Nephron progenitor cell (in vitro differentiated cells): Measurements from ENCODE around the gene SPPL3.
A peak's percentile ranks its signal among the peaks of the same experiment; 100 is the strongest.

Source experiments
- DNase-seq: peaks from one replicate; pipeline ENCODE4 v3.0.0; 2021
- H3K27ac Mint-ChIP-seq: 2 replicates; pipeline ENCODE4 v1.8.0; 2021; ENCODE audit warnings: mild to moderate bottlenecking, moderate library complexity, mixed read lengths
- H3K27me3 Mint-ChIP-seq: 2 replicates; pipeline ENCODE4 v1.8.0; 2021; ENCODE audit warnings: mild to moderate bottlenecking, low read depth, mixed read lengths; ENCODE audit not compliant: poor library complexity
- H3K36me3 Mint-ChIP-seq: 2 replicates; pipeline ENCODE4 v1.8.0; 2021; ENCODE audit warnings: low read depth, mixed read lengths
- H3K4me1 Mint-ChIP-seq: 2 replicates; pipeline ENCODE4 v1.8.0; 2021; ENCODE audit warnings: mixed read lengths
- H3K4me3 Mint-ChIP-seq: 2 replicates; pipeline ENCODE4 v1.8.0; 2021; ENCODE audit warnings: mild to moderate bottlenecking, moderate library complexity, mixed read lengths
- H3K9me3 Mint-ChIP-seq: 2 replicates; pipeline ENCODE4 v1.8.0; 2021; ENCODE audit warnings: mild to moderate bottlenecking, moderate library complexity, mixed read lengths
- CTCF ChIP-seq: fragments of 200-600 bp; sonication (generic); IDR thresholded peaks from 2 replicates; pipeline ENCODE4 v1.5.0; 2021; ENCODE audit warnings: antibody characterized with exemption

The SPPL3 gene

DNA sequence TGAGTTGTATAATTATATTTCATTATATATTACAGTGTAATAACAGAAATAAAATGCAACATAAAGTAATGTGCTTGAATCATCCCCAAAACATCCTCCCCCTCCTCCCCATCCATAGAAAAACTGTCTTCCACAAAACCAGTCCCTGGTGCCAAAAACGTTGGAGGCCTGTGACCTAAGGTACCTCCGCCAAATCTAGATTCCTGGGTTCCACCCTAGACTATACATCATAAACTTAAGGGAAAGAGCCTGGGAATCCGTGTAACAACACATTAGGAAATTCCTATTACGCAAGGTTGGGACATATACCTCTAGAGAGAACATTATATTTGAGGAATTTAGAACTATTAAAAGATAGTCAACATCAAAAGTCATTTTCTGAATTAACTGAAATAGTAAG lies 38.0 kb downstream of the SPPL3 start:
- TF ChIP-seq CTCF: no peak
- H3K27me3 Mint-ChIP-seq: no peaks in the 10 kb centered on the region
- no peak overlapping the region for H3K27ac Mint-ChIP-seq
- no peak overlapping the region for H3K4me3 Mint-ChIP-seq
- no peak for DNase-seq
- no peaks in the 10 kb centered on the region for H3K4me1 Mint-ChIP-seq
- H3K36me3 Mint-ChIP-seq: peaks cover 43% of the 10 kb centered on the region
- peaks cover under 1% of the 10 kb centered on the region for H3K9me3 Mint-ChIP-seq

DNA sequence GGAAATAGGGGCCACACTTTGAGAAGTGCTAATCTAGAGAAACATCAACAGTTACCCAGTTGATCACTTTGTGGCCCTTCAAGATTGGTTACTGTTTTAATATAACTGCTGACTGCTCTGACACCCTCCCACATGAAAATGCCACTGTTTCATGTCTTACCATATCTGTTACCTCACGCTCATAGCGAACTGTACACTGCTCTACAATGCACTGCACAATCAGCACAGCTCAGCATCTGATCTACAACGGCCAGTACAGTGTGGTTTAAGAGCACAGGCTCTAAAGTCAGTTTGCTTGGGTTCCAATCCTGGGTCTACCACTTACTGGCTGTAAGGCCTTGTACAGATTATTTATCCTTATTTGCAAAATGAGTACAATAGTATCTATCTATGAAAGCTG lies 39.1 kb downstream of the SPPL3 start:
- Mint-ChIP-seq H3K27me3 (no peaks in the 10 kb centered on the region), H3K36me3 (peaks cover 48% of the 10 kb centered on the region), H3K27ac (no peak overlapping the region), H3K4me3 (no peak overlapping the region), H3K4me1 (no peaks in the 10 kb centered on the region), H3K9me3 (peaks cover 10% of the 10 kb centered on the region)
- TF ChIP-seq CTCF: no peak
- DNase-seq: no peak

DNA sequence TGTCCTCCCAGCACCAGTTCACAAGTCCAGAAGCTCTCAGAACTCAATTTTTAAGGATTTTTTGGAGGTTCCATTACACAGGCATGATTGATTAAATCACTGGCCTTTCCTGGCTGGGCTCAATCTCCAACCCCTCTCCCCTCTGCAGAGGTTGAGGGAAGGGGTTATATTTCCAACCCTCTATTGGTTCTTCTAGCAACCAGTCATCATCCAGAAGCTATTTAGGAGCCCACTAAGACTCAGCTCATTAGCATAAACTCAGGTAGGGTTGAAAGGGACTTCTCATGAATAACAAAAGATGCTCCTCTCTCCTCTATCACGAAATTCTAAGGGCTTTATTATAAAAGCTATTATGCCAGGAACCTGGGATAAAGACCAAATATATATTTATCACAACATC lies 41.5 kb downstream of the SPPL3 start:
- peaks cover 64% of the 10 kb centered on the region for H3K36me3 Mint-ChIP-seq
- no peak overlapping the region for H3K4me3 Mint-ChIP-seq
- peaks cover 30% of the 10 kb centered on the region for H3K9me3 Mint-ChIP-seq
- TF ChIP-seq CTCF: no peak
- no peak overlapping the region for H3K27ac Mint-ChIP-seq
- DNase-seq: no peak
- no peaks in the 10 kb centered on the region for H3K27me3 Mint-ChIP-seq
- H3K4me1 Mint-ChIP-seq: no peaks in the 10 kb centered on the region

GRCh38 chr12:120861074-120861795 lies 42.9 kb downstream of the SPPL3 start:
- Mint-ChIP-seq H3K27ac (peak overlapping the region; percentile 37), H3K27me3 (no peaks in the 10 kb centered on the region), H3K4me1 (no peaks in the 10 kb centered on the region), H3K9me3 (peaks cover 37% of the 10 kb centered on the region), H3K4me3 (no peak overlapping the region), H3K36me3 (peaks cover 63% of the 10 kb centered on the region)
- TF ChIP-seq CTCF: no peak
- DNase-seq: no peak

DNA sequence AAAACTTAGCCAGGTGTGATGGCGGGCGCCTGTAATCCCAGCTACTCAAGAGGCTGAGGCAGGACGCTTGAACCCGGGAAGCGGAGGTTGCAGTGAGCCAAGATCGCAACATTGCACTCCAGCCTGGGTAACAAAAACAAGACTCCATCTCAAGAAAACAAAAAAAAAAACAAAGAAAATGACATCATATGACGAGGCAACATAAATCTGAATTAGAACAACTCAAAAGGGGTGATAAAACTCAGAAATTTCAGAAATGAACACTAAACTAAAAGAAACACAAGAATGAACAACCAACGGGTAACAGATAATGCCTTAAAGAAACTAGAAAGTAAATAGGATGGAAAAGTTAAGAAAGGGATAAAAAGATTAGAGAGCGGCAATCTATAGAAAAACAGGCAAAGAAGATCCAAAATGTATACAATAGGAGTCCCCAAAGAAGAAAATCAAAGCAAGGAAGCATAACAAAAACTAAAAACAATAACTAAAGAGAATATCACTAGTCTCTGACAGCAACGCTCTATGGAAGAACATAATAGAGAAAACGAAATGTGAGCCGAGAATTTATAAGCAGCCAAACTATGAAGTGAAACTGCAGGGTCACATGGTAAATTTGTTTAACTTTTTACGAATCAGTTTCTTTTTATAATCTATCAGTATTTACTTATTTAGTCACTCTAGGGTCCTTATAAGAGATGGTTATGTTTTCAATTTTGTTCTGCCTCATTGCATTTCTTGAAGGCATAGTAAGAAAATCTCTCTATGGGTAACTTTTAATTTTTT lies 45.7 kb downstream of the SPPL3 start:
- H3K9me3 Mint-ChIP-seq: peaks cover 37% of the 10 kb centered on the region
- H3K36me3 Mint-ChIP-seq: peaks cover 47% of the 10 kb centered on the region
- no peak overlapping the region for H3K4me3 Mint-ChIP-seq
- no peak overlapping the region for H3K27ac Mint-ChIP-seq
- H3K27me3 Mint-ChIP-seq: no peaks in the 10 kb centered on the region
- no peak for DNase-seq
- peaks cover 12% of the 10 kb centered on the region for H3K4me1 Mint-ChIP-seq
- TF ChIP-seq CTCF: no peak

GRCh38 chr12:120856980-120857379 lies 47.2 kb downstream of the SPPL3 start:
- no peak for DNase-seq
- Mint-ChIP-seq H3K36me3 (peaks cover 47% of the 10 kb centered on the region), H3K27ac (no peak overlapping the region), H3K9me3 (peaks cover 37% of the 10 kb centered on the region), H3K27me3 (no peaks in the 10 kb centered on the region), H3K4me3 (no peak overlapping the region), H3K4me1 (peaks cover 12% of the 10 kb centered on the region)
- TF ChIP-seq CTCF: no peak
